Uterus (tissue), 4 donors: ENCODE data around the gene DDX17. TPM values are rescaled to one million over a fixed set of nuclear protein-coding genes. Genes with fewer than 3 reads are reported as not detected.

Experiments used
- DNase-seq, 2 donors: peaks; one replicate each; pipeline ENCODE4 v3.0.0-alpha.2; 2019 to 2020
- H3K27ac ChIP-seq, 2 donors: fragments of 200-600 bp; sonication (generic); 1 replicate in 1 of 2; 2 replicates in 1 of 2; pipeline ENCODE4 v1.5.1; 2016 to 2018
- H3K27me3 ChIP-seq, 2 donors: fragments of 200-600 bp; sonication (generic); one replicate each; pipeline ENCODE4 v1.5.1; 2018 to 2019; ENCODE audit warnings: control low read depth in 1 of 2
- H3K36me3 ChIP-seq, 2 donors: fragments of 200-600 bp; sonication (generic); one replicate each; pipeline ENCODE4 v1.5.1; 2019; ENCODE audit warnings: control low read depth in 1 of 2
- H3K4me1 ChIP-seq, 2 donors: fragments of 200-600 bp; sonication (generic); one replicate each; pipeline ENCODE4 v1.5.1; 2018 to 2019; ENCODE audit warnings: control low read depth in 1 of 2
- H3K4me3 ChIP-seq, 2 donors: fragments of 200-600 bp; sonication (generic); 1 replicate in 1 of 2; 2 replicates in 1 of 2; pipeline ENCODE4 v1.5.1; 2018 to 2019; ENCODE audit warnings: mild to moderate bottlenecking in 1 of 2
- H3K9me3 ChIP-seq, 2 donors: fragments of 200-600 bp; sonication (generic); one replicate each; pipeline ENCODE4 v1.5.1; 2019; ENCODE audit warnings: control low read depth in 1 of 2
- POLR2A ChIP-seq, 2 donors: fragments of 450-650 bp; IDR thresholded peaks; one replicate each; pipeline ENCODE4 v1.6.1; 2016; ENCODE audit warnings: antibody characterized with exemption in 2 of 2, mild to moderate bottlenecking in 1 of 2, moderate library complexity in 1 of 2
- intact Hi-C: fragments of 100-400 bp; cut with DNase I; formaldehyde crosslinking; loops from one replicate; pipeline ENCODE4 v1.15.1; 2023; ENCODE audit warnings: low total_unique reads
- total RNA-seq, 4 donors: library from RNA; depleted of rRNA in 3 of 4; stranded (reverse); fragments of >200 nt in 3 of 4; gene quantifications; one replicate each; pipeline versions ENCODE4 v1.1.0 to v1.2.4, GENCODE V29; 2014 to 2023
- TF ChIP-seq, protein P1 (sequence below), 4 experiments: fragments of 200-600 bp in 2 of 4; fragments of 450-650 bp in 2 of 4; sonication (generic) in 2 of 4; IDR thresholded peaks; one replicate each; pipeline ENCODE4 v1.5.1; 2016 to 2019; ENCODE audit warnings: antibody characterized with exemption in 4 of 4, mild to moderate bottlenecking in 2 of 4, moderate library complexity in 1 of 4
- donor health status: DM: yes; HTN: yes; CAD: no.

The DDX17 gene
- total RNA-seq, 4 donors from 2014 or later: 441 to 971 (median 665) TPM

DNA sequence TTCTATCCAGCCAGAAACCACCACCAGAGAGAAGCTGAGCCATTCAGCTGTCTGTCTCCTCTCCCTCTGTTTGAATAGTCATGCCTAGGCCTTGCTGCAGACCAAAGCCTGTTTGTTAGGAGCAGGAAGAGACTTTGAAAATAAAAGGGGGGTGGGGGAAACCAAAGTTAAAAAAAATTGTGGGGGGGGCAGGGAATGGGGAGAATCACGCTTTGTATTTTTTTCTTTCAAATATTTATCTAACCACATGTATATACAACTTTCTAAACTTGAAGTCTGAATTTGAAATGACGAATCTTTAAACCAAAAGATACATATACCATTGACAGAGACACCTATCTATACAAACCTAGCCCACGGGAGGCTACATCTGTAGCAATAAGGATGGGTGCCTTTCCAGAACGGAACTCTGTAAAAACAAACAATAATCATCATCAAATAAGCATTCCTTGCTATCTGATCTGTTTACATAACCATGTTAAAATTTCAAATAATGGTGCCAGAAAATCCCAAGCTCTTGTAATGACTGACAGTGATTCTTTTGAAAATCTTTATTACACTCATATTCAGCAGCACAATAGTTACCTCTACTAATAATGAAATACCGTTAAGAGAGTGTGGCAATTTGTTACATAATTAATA is 14.3 kb downstream of the DDX17 start:
- peak overlapping the region in 1 of 2 donors; percentile 8 for H3K27ac ChIP-seq
- intact Hi-C loops: no loop called here
- H3K4me1 ChIP-seq: no peaks in the 10 kb centered on the region
- no peaks in the 10 kb centered on the region for H3K9me3 ChIP-seq
- H3K36me3 ChIP-seq: peaks cover 0 to 3% of the 10 kb centered on the region in 2 donors
- no peak overlapping the region for H3K4me3 ChIP-seq
- TF ChIP-seq, protein P1, sequence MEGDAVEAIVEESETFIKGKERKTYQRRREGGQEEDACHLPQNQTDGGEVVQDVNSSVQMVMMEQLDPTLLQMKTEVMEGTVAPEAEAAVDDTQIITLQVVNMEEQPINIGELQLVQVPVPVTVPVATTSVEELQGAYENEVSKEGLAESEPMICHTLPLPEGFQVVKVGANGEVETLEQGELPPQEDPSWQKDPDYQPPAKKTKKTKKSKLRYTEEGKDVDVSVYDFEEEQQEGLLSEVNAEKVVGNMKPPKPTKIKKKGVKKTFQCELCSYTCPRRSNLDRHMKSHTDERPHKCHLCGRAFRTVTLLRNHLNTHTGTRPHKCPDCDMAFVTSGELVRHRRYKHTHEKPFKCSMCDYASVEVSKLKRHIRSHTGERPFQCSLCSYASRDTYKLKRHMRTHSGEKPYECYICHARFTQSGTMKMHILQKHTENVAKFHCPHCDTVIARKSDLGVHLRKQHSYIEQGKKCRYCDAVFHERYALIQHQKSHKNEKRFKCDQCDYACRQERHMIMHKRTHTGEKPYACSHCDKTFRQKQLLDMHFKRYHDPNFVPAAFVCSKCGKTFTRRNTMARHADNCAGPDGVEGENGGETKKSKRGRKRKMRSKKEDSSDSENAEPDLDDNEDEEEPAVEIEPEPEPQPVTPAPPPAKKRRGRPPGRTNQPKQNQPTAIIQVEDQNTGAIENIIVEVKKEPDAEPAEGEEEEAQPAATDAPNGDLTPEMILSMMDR (IDR thresholded peaks at IDR 0.05): no peak
- no peak for TF ChIP-seq POLR2A (IDR thresholded peaks at IDR 0.05)
- no peaks in the 10 kb centered on the region for H3K27me3 ChIP-seq
- no peak for DNase-seq

DNA sequence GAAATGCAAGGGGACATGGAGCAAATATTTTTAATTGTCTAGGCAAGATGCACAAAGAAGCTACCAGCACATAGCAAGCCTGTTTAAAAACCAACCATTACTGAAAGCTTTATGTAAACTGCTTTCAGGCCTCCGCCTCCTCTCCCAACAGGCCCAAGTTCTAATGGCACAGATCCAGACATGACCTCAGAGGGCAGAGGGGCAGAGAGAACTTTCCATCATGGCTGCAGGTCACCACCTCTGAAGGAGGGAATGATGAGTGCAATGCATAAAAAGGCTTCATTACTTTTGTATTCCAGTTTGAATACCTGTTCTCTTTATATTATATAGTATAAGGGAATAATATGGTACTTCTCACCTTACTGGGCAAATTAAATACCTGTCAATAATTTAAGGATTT is 15.2 kb downstream of the DDX17 start:
- H3K4me1 ChIP-seq: no peaks in the 10 kb centered on the region
- peak; percentile 68 to 73 for DNase-seq
- H3K27me3 ChIP-seq: no peaks in the 10 kb centered on the region
- no peak for TF ChIP-seq POLR2A (IDR thresholded peaks at IDR 0.05)
- TF ChIP-seq, protein P1 (IDR thresholded peaks at IDR 0.05): no peak
- H3K9me3 ChIP-seq: no peaks in the 10 kb centered on the region
- intact Hi-C loops: no loop called here
- peaks cover 0 to 3% of the 10 kb centered on the region in 2 donors for H3K36me3 ChIP-seq
- no peak overlapping the region for H3K4me3 ChIP-seq
- H3K27ac ChIP-seq: peak overlapping the region; percentile 12 to 46

DNA sequence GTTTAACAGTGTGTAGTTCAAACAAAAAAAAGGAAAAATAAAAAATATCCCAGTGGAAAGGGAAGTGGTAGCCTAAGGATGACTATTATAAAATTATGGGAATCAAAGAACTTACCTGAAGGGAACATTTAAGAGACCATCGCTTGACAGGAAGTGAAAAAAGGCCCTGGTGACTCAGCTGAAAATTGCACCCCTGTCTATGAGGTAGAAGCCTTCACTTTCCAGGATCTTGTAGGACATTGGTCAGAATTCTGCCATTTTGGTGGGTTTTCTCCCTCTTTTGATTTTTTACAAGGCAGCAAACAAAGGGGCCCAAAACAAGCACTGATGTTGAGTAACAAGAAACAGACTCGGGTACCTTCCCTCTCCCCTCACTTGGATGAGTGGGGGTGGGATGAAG is 15.6 kb downstream of the DDX17 start:
- DNase-seq: no peak
- intact Hi-C loops: no loop called here
- H3K27me3 ChIP-seq: no peaks in the 10 kb centered on the region
- no peaks in the 10 kb centered on the region for H3K9me3 ChIP-seq
- H3K4me3 ChIP-seq: no peak overlapping the region
- no peaks in the 10 kb centered on the region for H3K4me1 ChIP-seq
- TF ChIP-seq POLR2A (IDR thresholded peaks at IDR 0.05): no peak
- TF ChIP-seq, protein P1 (IDR thresholded peaks at IDR 0.05): no peak
- H3K36me3 ChIP-seq: peaks cover 0 to 3% of the 10 kb centered on the region in 2 donors
- peak overlapping the region; percentile 12 to 46 for H3K27ac ChIP-seq

DNA sequence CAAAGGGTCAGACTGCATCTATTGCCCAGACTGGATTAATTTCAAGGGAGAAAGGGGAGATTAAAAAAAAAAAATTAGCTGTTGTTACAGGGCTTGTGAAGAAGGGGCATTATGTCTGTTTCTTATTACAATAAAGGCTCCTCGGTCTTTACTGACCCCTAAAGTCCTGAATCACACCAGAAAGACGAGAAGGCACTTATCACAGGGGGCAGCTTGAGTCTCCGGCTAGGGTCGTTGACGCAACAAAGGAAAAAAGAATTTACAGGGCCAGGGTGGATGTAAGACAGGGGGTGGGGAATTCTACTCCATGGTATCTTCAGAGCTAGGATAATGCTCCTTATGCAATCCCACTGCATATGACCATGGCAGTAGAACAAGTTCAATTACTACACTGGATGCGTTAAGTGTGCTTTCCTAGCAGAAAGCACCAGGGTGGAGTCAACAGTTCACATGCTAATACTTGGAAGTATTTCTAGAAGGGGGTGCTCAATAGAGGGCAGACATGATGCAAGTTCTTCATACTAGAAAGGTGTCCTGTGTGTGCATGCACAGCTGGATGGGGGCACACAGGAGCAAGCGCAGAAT is 16.5 kb downstream of the DDX17 start:
- intact Hi-C loops: no loop called here
- Histone ChIP-seq H3K36me3 (peaks cover 0 to 3% of the 10 kb centered on the region in 2 donors), H3K4me1 (no peaks in the 10 kb centered on the region), H3K4me3 (no peak overlapping the region), H3K27ac (no peak overlapping the region), H3K27me3 (no peaks in the 10 kb centered on the region), H3K9me3 (no peaks in the 10 kb centered on the region)
- TF ChIP-seq, protein P1 (IDR thresholded peaks at IDR 0.05): no peak
- TF ChIP-seq POLR2A (IDR thresholded peaks at IDR 0.05): no peak
- DNase-seq: no peak

DNA sequence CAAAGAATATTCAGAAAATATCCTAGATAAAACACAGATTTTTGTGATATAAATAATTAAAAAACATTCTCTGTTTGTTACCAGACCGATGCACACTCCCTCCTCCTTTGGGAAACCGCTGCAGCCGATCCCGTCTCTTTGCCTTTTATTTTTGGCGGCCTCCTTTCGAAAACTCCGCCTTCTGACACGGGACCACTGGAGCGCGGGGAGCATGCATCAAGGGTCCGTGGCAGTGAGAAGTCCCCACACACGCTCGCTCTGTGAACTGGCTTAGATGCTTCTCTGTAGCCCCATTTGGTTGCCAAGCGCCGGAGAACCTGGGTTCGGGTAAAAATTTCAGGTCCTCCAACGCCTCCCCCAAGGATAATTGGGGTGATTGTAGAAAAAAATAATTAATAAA is 17.0 kb downstream of the DDX17 start:
- no peaks in the 10 kb centered on the region for H3K9me3 ChIP-seq
- no peaks in the 10 kb centered on the region for H3K27me3 ChIP-seq
- H3K27ac ChIP-seq: no peak overlapping the region
- no peak for DNase-seq
- H3K36me3 ChIP-seq: peaks cover 0 to 3% of the 10 kb centered on the region in 2 donors
- no peak for TF ChIP-seq POLR2A (IDR thresholded peaks at IDR 0.05)
- TF ChIP-seq, protein P1 (IDR thresholded peaks at IDR 0.05): no peak
- intact Hi-C loops: no loop called here
- H3K4me3 ChIP-seq: no peak overlapping the region
- no peaks in the 10 kb centered on the region for H3K4me1 ChIP-seq
